ENCODE measurements around the gene ANKRD17.

The ANKRD17 gene

GRCh38 chr4:73248416-73248815, 10.2 kb downstream of the ANKRD17 start:
- TF ChIP-seq CTCF (IDR thresholded peaks at IDR 0.05; ENCODE audit: insufficient read depth, low read depth, low read length, missing control alignments): no peak
- no peak overlapping the region for H3K4me3 ChIP-seq (ENCODE audit: low read depth, low read length)
- no peak for DNase-seq (ENCODE audit: low read depth)

GRCh38 chr4:73247100-73247499, 11.5 kb downstream of the ANKRD17 start:
- no peak for DNase-seq (ENCODE audit: low read depth)
- H3K4me3 ChIP-seq (ENCODE audit: low read depth, low read length): no peak overlapping the region
- TF ChIP-seq CTCF (IDR thresholded peaks at IDR 0.05; ENCODE audit: insufficient read depth, low read depth, low read length, missing control alignments): no peak

- no peak for DNase-seq (ENCODE audit: low read depth)
- H3K4me3 ChIP-seq (ENCODE audit: low read depth, low read length): no peak overlapping the region
- TF ChIP-seq CTCF (IDR thresholded peaks at IDR 0.05; ENCODE audit: insufficient read depth, low read depth, low read length, missing control alignments): no peak
Observed at GRCh38 chr4:73245955-73246354, 12.6 kb downstream of the ANKRD17 start.

DNA sequence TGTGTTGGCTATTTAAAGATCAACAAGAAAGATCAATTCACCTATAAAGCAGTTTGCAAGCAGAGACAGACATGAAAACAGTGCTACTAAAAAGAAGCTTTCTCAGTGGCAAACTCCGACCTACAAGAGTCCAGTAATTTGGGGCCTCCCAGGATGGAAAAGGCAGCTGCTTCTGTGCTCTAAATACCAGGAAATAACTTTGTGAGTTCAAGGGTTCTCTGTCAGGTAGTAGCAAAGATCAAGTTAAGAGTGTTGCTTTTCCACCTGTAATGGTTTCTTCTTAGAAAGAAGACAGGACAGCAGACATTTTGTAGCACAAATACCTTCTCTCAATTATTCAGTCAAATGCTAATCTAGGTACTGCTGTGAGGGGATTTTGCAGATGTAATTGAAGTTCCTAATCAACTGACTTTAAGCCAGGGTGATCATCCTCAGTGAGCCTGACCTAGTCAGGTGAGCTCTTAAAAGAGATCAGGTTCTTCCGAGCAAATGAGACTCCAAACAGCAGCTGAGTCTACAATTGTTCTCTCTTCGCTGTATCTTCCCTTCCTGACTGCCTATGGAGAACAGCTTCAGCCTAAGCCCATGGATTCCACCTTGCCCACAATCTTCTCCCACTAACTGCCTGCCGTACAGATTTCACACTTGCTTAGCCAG, 13.5 kb downstream of the ANKRD17 start:
- no peak for DNase-seq (ENCODE audit: low read depth)
- TF ChIP-seq CTCF (IDR thresholded peaks at IDR 0.05; ENCODE audit: insufficient read depth, low read depth, low read length, missing control alignments): no peak

DNA sequence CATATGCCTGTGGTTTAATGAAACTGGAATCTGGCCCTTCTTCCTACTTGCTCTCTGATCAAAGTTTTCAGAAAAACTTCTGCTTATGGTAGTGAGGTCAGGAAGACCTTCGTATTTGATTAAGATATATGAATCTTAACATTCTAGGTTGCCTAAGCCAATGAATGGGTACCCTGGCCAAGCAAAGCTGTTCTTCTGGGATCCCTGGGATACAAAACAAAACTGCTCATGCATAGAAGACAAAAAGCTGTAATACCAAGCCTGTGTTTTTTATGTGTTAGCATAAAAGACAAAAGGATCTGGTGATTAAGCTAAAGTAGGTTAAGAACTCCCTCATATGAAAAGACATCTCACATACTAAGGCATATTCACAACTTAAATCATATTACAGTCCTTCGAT, 21.6 kb downstream of the ANKRD17 start:
- no peak for TF ChIP-seq CTCF (IDR thresholded peaks at IDR 0.05; ENCODE audit: insufficient read depth, low read depth, low read length, missing control alignments)
- H3K4me3 ChIP-seq (ENCODE audit: low read depth, low read length): no peak overlapping the region
- DNase-seq (ENCODE audit: low read depth): no peak

More for the DNA sequence above, 13.5 kb downstream of the ANKRD17 start:
- H3K4me3 ChIP-seq (ENCODE audit: low read depth, low read length): no peak overlapping the region

DNA sequence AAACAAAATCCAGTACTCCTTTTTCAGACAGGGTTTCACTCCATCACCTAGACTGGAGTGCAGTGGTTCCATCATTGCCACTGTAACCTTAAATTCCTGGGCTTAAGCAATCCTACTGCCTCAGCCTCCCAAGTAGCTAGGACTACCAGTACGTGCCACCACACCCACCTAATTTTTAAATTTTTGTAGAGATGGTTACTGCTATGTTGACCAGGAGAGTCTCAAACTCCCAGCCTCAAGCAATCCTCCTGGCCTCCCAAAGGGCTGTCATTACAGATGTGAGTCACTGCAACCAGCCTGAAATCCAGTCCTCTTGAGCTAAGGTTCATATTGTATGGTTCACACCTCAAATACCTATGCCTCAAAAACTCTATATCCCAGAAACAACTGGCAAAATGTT, 22.4 kb downstream of the ANKRD17 start:
- TF ChIP-seq CTCF (IDR thresholded peaks at IDR 0.05; ENCODE audit: insufficient read depth, low read depth, low read length, missing control alignments): no peak
- no peak for DNase-seq (ENCODE audit: low read depth)
- no peak overlapping the region for H3K4me3 ChIP-seq (ENCODE audit: low read depth, low read length)

- no peak overlapping the region for H3K4me3 ChIP-seq (ENCODE audit: low read depth, low read length)
- no peak for TF ChIP-seq CTCF (IDR thresholded peaks at IDR 0.05; ENCODE audit: insufficient read depth, low read depth, low read length, missing control alignments)
- DNase-seq (ENCODE audit: low read depth): no peak
Observed at GRCh38 chr4:73234712-73235111, 23.9 kb downstream of the ANKRD17 start.

Measured in GM12865 (cell line).